Measurements from ENCODE around the gene RAPGEF2. TPM values are rescaled to one million over a fixed set of nuclear protein-coding genes. Genes with fewer than 3 reads are reported as not detected.

The RAPGEF2 gene
- total RNA-seq, 1 experiment from 2014 or later: 37.1 TPM

GRCh38 chr4:159151689-159152088 is 48.8 kb downstream of the RAPGEF2 start:
- no peak for TF ChIP-seq CTCF (conservative IDR thresholded peaks at IDR 0.05)
- peaks cover 6% of the 10 kb centered on the region; the same call in 1 of the 2 replicates for H3K4me1 ChIP-seq (ENCODE audit: insufficient read depth, low read length)
- no peaks in the 10 kb centered on the region for H3K27me3 ChIP-seq (ENCODE audit: insufficient read depth, low read length)
- H2BK12ac ChIP-seq (ENCODE audit: insufficient read length, low read depth, low read length): no peak overlapping the region
- H3T11ph ChIP-seq (ENCODE audit: low read length): no peak overlapping the region
- H2AK5ac ChIP-seq (ENCODE audit: insufficient read length, low read length): no peak overlapping the region
- no peaks in the 10 kb centered on the region for H3K23me2 ChIP-seq (ENCODE audit: insufficient read length, low read depth, low read length, poor library complexity, severe bottlenecking)
- no peak overlapping the region for H2BK120ac ChIP-seq (ENCODE audit: low read depth, low read length, poor library complexity, severe bottlenecking)
- H3K14ac ChIP-seq (ENCODE audit: insufficient read depth, low read length): no peak overlapping the region
- peaks cover 8% of the 10 kb centered on the region; the same call in 1 of the 2 replicates for H3K79me2 ChIP-seq (ENCODE audit: insufficient read depth, low read length)
- H3K4me1 Mint-ChIP-seq: peaks cover 23 to 44% of the 10 kb centered on the region in 2 experiments
- H4K91ac ChIP-seq (ENCODE audit: insufficient read length, low read depth, low read length): no peak overlapping the region
- no peak overlapping the region for H3K56ac ChIP-seq (ENCODE audit: insufficient read length, low read depth, low read length)
- no peak overlapping the region for H2BK20ac ChIP-seq (ENCODE audit: low read depth, low read length, poor library complexity, severe bottlenecking)
- H3K27ac Mint-ChIP-seq: peak overlapping the region in 2 of 3 experiments; percentile 38 to 85; a peak in 6 of 7 replicates
- H3K4me3 Mint-ChIP-seq: no peak overlapping the region
- H3K23ac ChIP-seq (ENCODE audit: insufficient read length, low read depth, low read length): no peak overlapping the region
- H3K27me3 Mint-ChIP-seq (ENCODE audit: low read depth): no peaks in the 10 kb centered on the region
- no peak overlapping the region for H2AFZ ChIP-seq (ENCODE audit: low read length)
- no peak overlapping the region for H3K18ac ChIP-seq (ENCODE audit: insufficient read length, low read depth, low read length)
- H3K4ac ChIP-seq (ENCODE audit: low read depth, low read length): no peak overlapping the region
- no peak overlapping the region for H3K4me2 ChIP-seq (ENCODE audit: insufficient read depth, insufficient read length, low read length)
- WGBS (ENCODE audit: extremely low coverage, insufficient read length, low lambda C conversion rate): no CpG with 5 or more reads among the region's 1 CpG
- no peak overlapping the region for H4K8ac ChIP-seq (replicated peaks; ENCODE audit: insufficient read length, low read depth, low read length)
- no peaks in the 10 kb centered on the region for H3K79me1 ChIP-seq (ENCODE audit: insufficient read depth, low read depth, low read length, poor library complexity, severe bottlenecking)
- no peaks in the 10 kb centered on the region for H3K36me3 Mint-ChIP-seq (ENCODE audit: insufficient read depth in 1 of 3, low read depth in 3 of 3)
- H4K20me1 ChIP-seq (ENCODE audit: control insufficient read depth, insufficient read depth, insufficient read length): no peaks in the 10 kb centered on the region
- no peak overlapping the region for H4K5ac ChIP-seq (ENCODE audit: insufficient read length, low read depth, low read length)
- no peaks in the 10 kb centered on the region for H3K9me3 Mint-ChIP-seq
- H3K9ac ChIP-seq (ENCODE audit: extremely low read depth, insufficient read length, low read length): no peak overlapping the region
- H3K27ac ChIP-seq (ENCODE audit: insufficient read length, low read depth, low read length): no peak overlapping the region
- H3K9me3 ChIP-seq (ENCODE audit: control insufficient read depth, low read depth, low read length): no peaks in the 10 kb centered on the region
- H2BK15ac ChIP-seq (ENCODE audit: low read depth, low read length): no peak overlapping the region
- DNase-seq: no peak
- H2BK5ac ChIP-seq (ENCODE audit: insufficient read length, low read length): no peak overlapping the region
